Ovary (tissue), 3 donors: Measurements from ENCODE around the gene TOP1.

Experiments used
- POLR2A ChIP-seq: fragments of 450-650 bp; IDR thresholded peaks from one replicate; pipeline ENCODE4 v1.6.1; 2017; ENCODE audit warnings: antibody characterized with exemption, mild to moderate bottlenecking, moderate library complexity
- TF ChIP-seq, protein P1 (sequence below), 3 donors: fragments of 450-650 bp in 2 of 3; fragments of 200-600 bp in 1 of 3; IDR thresholded peaks; one replicate each; pipeline versions ENCODE4 v1.5.1 to v1.8.0; 2016 to 2022; ENCODE audit warnings: antibody characterized with exemption in 3 of 3, mild to moderate bottlenecking in 1 of 3
- donor health status: DM: no; HTN: no; CAD: no.

DNA sequence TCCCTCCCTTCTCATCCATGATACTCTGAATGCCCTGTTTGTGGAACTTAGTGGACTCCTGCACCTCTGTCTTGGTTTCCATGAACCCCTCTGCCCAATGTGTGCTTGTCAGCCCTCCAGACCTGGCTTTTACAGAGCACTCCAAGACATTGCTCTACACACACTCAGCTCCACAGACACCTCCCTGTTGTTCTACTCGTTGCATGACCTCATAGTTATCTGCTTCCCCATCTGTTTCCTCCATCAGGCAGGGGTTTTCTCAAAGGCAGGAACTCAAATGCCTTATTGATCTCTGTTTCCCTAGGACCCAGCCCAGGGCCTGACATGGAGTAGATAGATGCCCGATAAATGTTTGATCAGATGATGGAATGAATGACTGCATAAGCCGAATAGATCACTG is 122.0 kb downstream of the TOP1 start:
- TF ChIP-seq, protein P1, sequence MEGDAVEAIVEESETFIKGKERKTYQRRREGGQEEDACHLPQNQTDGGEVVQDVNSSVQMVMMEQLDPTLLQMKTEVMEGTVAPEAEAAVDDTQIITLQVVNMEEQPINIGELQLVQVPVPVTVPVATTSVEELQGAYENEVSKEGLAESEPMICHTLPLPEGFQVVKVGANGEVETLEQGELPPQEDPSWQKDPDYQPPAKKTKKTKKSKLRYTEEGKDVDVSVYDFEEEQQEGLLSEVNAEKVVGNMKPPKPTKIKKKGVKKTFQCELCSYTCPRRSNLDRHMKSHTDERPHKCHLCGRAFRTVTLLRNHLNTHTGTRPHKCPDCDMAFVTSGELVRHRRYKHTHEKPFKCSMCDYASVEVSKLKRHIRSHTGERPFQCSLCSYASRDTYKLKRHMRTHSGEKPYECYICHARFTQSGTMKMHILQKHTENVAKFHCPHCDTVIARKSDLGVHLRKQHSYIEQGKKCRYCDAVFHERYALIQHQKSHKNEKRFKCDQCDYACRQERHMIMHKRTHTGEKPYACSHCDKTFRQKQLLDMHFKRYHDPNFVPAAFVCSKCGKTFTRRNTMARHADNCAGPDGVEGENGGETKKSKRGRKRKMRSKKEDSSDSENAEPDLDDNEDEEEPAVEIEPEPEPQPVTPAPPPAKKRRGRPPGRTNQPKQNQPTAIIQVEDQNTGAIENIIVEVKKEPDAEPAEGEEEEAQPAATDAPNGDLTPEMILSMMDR (IDR thresholded peaks at IDR 0.05) = no peak
- no peak for TF ChIP-seq POLR2A
